ENCODE results near the gene MARK4.

DNA sequence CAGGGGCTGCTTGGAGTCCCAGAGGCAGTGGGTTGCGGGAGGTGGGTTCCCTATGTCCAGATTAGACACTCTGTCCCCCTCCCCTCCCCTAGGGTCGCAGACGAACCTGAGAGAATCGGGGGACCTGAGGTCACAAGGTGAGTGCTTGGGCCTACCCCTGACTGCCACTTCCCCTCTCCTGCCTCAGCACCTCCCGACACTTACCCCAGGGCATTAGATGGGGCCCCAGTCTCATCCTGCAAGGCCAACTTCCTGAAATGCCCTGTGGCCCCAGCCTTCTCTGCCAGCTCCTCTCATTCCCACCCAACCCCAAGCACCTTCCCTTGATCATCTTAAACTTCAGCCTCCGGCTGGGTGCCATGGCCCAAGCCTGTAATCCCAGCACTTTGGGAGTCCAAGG lies 48.6 kb downstream of the MARK4 start:
- TF ChIP-seq POLR2A (IDR thresholded peaks at IDR 0.05; ENCODE audit: low read depth, low read length) = no peak
- no peak for TF ChIP-seq POLR2AphosphoS5 (IDR thresholded peaks at IDR 0.05; ENCODE audit: low read depth, low read length)
